Breast epithelium (tissue), 4 donors: Measurements from ENCODE around the gene MYH6. TPM values are rescaled to one million over a fixed set of nuclear protein-coding genes. Genes with fewer than 3 reads are reported as not detected.

Source experiments
- DNase-seq, 2 donors: peaks; one replicate each; pipeline ENCODE4 v3.0.0-alpha.2; 2019; ENCODE audit warnings: low spot score in 2 of 2
- H3K27ac ChIP-seq, 2 donors: fragments of 200-600 bp; sonication (generic) in 1 of 2; one replicate each; pipeline ENCODE4 v1.5.1; 2016 to 2019; ENCODE audit warnings: mild to moderate bottlenecking in 1 of 2
- H3K27me3 ChIP-seq, 2 donors: fragments of 200-600 bp; sonication (generic) in 1 of 2; one replicate each; pipeline versions ENCODE4 v1.5.1 to v1.6.0; 2017 to 2019; ENCODE audit warnings: control low read depth in 1 of 2, mild to moderate bottlenecking in 1 of 2
- H3K36me3 ChIP-seq: fragments of 200-600 bp; one replicate; pipeline ENCODE4 v1.5.1; 2019
- H3K4me1 ChIP-seq, 2 donors: fragments of 200-600 bp; sonication (generic); one replicate each; pipeline ENCODE4 v1.5.1; 2016 to 2019; ENCODE audit warnings: control low read depth in 1 of 2
- H3K4me3 ChIP-seq, 3 donors: fragments of 200-600 bp; sonication (generic); 1 replicate in 2 of 3; 2 replicates in 1 of 3; pipeline ENCODE4 v1.5.1; 2016 to 2019; ENCODE audit warnings: mild to moderate bottlenecking in 3 of 3, moderate library complexity in 2 of 3
- H3K9me3 ChIP-seq, 2 donors: fragments of 200-600 bp; sonication (generic) in 1 of 2; one replicate each; pipeline ENCODE4 v1.5.1; 2016 to 2019; ENCODE audit warnings: control low read depth in 1 of 2
- POLR2A ChIP-seq: fragments of 450-650 bp; IDR thresholded peaks from one replicate; pipeline ENCODE4 v1.6.1; 2016; ENCODE audit warnings: antibody characterized with exemption, mild to moderate bottlenecking, moderate library complexity
- POLR2AphosphoS5 ChIP-seq, 3 donors: sonication (generic); formaldehyde crosslinking; IDR thresholded peaks; one replicate each; pipeline ENCODE4 v1.6.1; 2017; ENCODE audit warnings: antibody characterized with exemption in 3 of 3
- intact Hi-C: fragments of 100-400 bp; cut with DNase I; formaldehyde crosslinking; loops from one replicate; pipeline ENCODE4 v1.15.1; 2023; ENCODE audit warnings: low total_unique reads
- total RNA-seq, 3 donors: library from RNA; depleted of rRNA; stranded (reverse); fragments of >200 nt; gene quantifications; one replicate each; pipeline ENCODE4 v1.1.0, GENCODE V29; 2016
- TF ChIP-seq, protein P1 (sequence below), 3 donors: fragments of 450-650 bp; IDR thresholded peaks; one replicate each; pipeline ENCODE4 v1.5.1; 2016 to 2017; ENCODE audit warnings: antibody characterized with exemption in 3 of 3, mild to moderate bottlenecking in 3 of 3, moderate library complexity in 3 of 3

Gene MYH6
- total RNA-seq, 3 donors from 2014 or later, result not detected

DNA sequence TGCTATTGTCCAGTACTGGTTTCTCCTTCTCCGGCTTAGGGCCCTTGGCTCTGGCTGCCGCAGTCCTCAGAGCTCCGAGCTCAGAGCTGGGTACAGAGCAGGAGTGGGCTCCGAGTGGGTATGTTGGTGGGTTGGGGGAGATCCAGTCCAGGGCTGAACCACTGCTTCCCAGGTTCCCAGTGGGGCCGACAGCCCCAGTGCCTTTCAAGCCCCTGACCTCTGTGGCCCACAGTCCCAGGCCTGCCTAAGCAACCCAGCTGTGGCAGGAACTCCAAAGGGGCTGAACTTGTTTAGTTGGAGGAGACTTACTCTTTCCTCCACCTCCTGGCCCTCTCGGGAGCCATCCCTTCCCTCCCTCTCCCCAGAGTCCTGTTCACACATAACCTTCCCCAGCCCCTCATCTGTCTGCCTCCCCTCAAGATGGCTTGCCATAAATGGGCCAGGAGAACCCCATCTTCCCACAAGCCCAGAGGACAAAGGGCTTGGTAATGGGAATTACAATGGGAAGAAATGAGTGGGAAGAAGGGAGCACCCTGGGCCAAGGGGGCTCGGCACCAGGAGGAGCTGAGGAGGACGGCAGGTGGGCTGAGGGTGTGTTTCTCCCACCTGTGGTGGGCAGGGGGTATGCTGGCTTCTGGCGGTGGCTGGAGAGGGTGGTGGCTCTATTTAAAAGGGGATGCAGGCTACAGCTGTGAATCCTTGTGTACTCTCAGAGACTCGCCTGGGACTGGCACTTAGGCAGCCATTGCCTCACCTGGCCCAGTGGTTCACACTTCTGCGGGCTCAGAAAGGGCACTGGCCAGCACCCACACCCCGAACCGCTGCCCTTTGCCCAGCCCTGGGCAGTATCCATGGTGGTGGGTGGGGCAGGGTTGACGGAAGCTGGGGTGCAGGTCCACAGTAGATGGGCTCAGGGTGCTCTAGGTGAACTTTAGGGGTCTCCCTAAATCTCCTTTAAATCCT, 3.8 kb upstream of the MYH6 start:
- intact Hi-C loops, result no loop called here
- TF ChIP-seq POLR2A (no peak), POLR2AphosphoS5 (IDR thresholded peaks at IDR 0.05) (no peak)
- TF ChIP-seq, protein P1, sequence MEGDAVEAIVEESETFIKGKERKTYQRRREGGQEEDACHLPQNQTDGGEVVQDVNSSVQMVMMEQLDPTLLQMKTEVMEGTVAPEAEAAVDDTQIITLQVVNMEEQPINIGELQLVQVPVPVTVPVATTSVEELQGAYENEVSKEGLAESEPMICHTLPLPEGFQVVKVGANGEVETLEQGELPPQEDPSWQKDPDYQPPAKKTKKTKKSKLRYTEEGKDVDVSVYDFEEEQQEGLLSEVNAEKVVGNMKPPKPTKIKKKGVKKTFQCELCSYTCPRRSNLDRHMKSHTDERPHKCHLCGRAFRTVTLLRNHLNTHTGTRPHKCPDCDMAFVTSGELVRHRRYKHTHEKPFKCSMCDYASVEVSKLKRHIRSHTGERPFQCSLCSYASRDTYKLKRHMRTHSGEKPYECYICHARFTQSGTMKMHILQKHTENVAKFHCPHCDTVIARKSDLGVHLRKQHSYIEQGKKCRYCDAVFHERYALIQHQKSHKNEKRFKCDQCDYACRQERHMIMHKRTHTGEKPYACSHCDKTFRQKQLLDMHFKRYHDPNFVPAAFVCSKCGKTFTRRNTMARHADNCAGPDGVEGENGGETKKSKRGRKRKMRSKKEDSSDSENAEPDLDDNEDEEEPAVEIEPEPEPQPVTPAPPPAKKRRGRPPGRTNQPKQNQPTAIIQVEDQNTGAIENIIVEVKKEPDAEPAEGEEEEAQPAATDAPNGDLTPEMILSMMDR (IDR thresholded peaks at IDR 0.05), result no peak
- no peak for DNase-seq

GRCh38 chr14:23409966-23410635, 2.0 kb upstream of the MYH6 start:
- no peaks in the 10 kb centered on the region for H3K9me3 ChIP-seq
- no peak for DNase-seq
- H3K27me3 ChIP-seq, result peaks cover 0 to 28% of the 10 kb centered on the region in 2 donors
- no peaks in the 10 kb centered on the region for H3K36me3 ChIP-seq
- intact Hi-C loops, result no loop called here
- H3K4me1 ChIP-seq, result no peaks in the 10 kb centered on the region
- no peak overlapping the region for H3K4me3 ChIP-seq
- H3K27ac ChIP-seq, result no peak overlapping the region
- TF ChIP-seq POLR2A, result no peak
- TF ChIP-seq, protein P1 (IDR thresholded peaks at IDR 0.05), result no peak
- no peak for TF ChIP-seq POLR2AphosphoS5 (IDR thresholded peaks at IDR 0.05)

More for the DNA sequence above, 3.8 kb upstream of the MYH6 start:
- H3K27me3 ChIP-seq, result peaks cover 0 to 10% of the 10 kb centered on the region in 2 donors
- no peaks in the 10 kb centered on the region for H3K36me3 ChIP-seq
- no peak overlapping the region for H3K27ac ChIP-seq
- no peaks in the 10 kb centered on the region for H3K4me1 ChIP-seq
- H3K4me3 ChIP-seq, result no peak overlapping the region
- H3K9me3 ChIP-seq, result no peaks in the 10 kb centered on the region

- Histone ChIP-seq H3K4me3 (no peak overlapping the region), H3K27me3 (peaks cover 0 to 34% of the 10 kb centered on the region in 2 donors), H3K9me3 (no peaks in the 10 kb centered on the region), H3K4me1 (no peaks in the 10 kb centered on the region), H3K36me3 (no peaks in the 10 kb centered on the region), H3K27ac (no peak overlapping the region)
- DNase-seq, result no peak
- TF ChIP-seq, protein P1 (IDR thresholded peaks at IDR 0.05), result no peak
- TF ChIP-seq POLR2A (no peak), POLR2AphosphoS5 (IDR thresholded peaks at IDR 0.05) (no peak)
- intact Hi-C loops, result no loop called here
Measured at GRCh38 chr14:23409475-23409874, 1.4 kb upstream of the MYH6 start.

- Histone ChIP-seq H3K27ac (no peak overlapping the region), H3K27me3 (peaks cover 0 to 37% of the 10 kb centered on the region in 2 donors), H3K4me3 (no peak overlapping the region), H3K4me1 (no peaks in the 10 kb centered on the region), H3K9me3 (no peaks in the 10 kb centered on the region), H3K36me3 (no peaks in the 10 kb centered on the region)
- DNase-seq, result no peak
- intact Hi-C loops, result no loop called here
- TF ChIP-seq POLR2AphosphoS5 (IDR thresholded peaks at IDR 0.05) (no peak), POLR2A (no peak)
- TF ChIP-seq, protein P1 (IDR thresholded peaks at IDR 0.05), result no peak
Measured at GRCh38 chr14:23408307-23408630, 196 bp upstream of the MYH6 start.
